ENCODE results near the gene SMAD6.

DNA sequence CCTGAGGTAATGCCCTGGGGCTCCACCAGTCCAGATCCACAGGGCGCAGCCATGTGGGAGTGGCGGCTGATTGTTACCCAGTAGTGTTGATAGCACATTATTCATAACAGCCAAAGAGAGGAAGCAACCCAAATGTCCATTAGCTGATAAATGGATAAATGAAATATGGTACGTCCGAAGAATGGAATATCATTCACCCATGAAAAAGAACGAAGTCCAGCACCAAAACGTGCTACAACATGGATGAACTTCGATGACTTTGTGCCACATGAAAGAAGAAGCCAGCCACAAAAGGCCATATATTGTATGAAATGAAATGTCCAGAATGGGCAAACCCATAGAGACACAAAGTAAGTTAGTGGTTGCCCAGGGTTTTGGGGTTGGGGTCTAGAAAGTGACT lies 6.4 kb downstream of the SMAD6 start:
- TF ChIP-seq, protein P1, sequence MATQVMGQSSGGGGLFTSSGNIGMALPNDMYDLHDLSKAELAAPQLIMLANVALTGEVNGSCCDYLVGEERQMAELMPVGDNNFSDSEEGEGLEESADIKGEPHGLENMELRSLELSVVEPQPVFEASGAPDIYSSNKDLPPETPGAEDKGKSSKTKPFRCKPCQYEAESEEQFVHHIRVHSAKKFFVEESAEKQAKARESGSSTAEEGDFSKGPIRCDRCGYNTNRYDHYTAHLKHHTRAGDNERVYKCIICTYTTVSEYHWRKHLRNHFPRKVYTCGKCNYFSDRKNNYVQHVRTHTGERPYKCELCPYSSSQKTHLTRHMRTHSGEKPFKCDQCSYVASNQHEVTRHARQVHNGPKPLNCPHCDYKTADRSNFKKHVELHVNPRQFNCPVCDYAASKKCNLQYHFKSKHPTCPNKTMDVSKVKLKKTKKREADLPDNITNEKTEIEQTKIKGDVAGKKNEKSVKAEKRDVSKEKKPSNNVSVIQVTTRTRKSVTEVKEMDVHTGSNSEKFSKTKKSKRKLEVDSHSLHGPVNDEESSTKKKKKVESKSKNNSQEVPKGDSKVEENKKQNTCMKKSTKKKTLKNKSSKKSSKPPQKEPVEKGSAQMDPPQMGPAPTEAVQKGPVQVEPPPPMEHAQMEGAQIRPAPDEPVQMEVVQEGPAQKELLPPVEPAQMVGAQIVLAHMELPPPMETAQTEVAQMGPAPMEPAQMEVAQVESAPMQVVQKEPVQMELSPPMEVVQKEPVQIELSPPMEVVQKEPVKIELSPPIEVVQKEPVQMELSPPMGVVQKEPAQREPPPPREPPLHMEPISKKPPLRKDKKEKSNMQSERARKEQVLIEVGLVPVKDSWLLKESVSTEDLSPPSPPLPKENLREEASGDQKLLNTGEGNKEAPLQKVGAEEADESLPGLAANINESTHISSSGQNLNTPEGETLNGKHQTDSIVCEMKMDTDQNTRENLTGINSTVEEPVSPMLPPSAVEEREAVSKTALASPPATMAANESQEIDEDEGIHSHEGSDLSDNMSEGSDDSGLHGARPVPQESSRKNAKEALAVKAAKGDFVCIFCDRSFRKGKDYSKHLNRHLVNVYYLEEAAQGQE (IDR thresholded peaks at IDR 0.05; ENCODE audit: insufficient read depth in 1 of 2, low read depth in 2 of 2, low read length in 2 of 2) = no peak
- TF ChIP-seq POLR2AphosphoS5 (IDR thresholded peaks at IDR 0.05; ENCODE audit: low read depth, low read length) (no peak), TAF1 (IDR thresholded peaks at IDR 0.05; ENCODE audit: borderline replicate concordance, insufficient read depth, low read length) (no peak)

Measured in PFSK-1 (cell line).